Measurements from ENCODE around the gene TCL1A. TPM values are rescaled to one million over a fixed set of nuclear protein-coding genes. Genes with fewer than 3 reads are reported as not detected.

TCL1A gene
- total RNA-seq, 1 experiment from 2014 or later: 0.30 TPM

DNA sequence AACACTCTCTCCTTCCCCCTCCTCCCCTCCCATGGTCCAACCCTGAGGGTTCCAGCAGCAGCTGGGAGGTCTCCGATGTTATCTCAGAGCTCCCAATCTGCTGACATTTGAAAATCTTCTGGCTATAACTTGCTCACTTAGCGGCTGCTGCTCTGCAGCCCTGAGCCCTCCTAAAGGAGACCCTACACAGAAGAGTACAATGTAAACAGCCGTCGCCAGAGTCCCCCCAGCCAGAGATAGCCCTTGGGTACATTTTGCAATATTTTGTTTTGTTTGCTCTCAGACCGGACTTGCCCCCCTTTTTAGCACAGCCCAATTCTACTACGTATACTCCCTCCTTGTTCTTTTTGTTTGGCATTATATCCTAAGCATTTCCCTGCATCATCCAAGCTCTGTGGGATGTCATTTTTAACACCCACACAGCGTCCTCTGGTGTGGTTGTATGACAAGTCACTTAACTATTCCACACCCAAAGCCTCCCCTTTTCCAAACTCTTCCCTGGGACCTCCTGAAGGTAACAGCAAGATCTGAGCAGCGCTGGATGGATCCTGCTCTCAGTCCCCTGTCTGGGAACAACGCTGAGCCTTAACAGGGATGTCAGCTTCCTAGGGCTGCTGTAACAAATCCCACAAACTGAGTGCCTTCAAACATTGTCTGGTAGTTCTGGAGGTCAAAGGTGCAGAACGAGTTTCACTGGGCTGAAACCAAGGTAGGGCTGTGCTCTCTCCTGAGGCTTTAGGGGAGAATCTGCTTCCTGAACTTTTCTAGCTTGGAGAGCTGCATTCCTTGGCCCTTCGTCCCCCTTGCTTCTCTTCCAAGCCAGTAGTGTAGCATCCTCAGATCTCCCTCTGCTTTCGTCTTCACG lies 53.0 kb downstream of the TCL1A start:
- H3K9me3 ChIP-seq (ENCODE audit: control insufficient read depth in 1 of 2, insufficient read depth in 1 of 2, low read depth in 1 of 2, low read length in 2 of 2): no peaks in the 10 kb centered on the region
- ATAC-seq (peak; percentile 40; the same call in 1 of the 2 replicates), DNase-seq (ENCODE audit: low read depth, low spot score) (no peak)
- no peaks in the 10 kb centered on the region for H4K20me1 ChIP-seq (ENCODE audit: insufficient read depth)
- no peak overlapping the region for H2AFZ ChIP-seq (ENCODE audit: low read depth, low read length, poor library complexity, severe bottlenecking)
- no TSS peak for BruUV-seq (replicated peaks)
- H3K36me3 ChIP-seq (ENCODE audit: control insufficient read depth in 1 of 2, insufficient read depth in 2 of 2, low read length in 2 of 2): no peaks in the 10 kb centered on the region
- no peaks in the 10 kb centered on the region for H3K9me2 ChIP-seq (ENCODE audit: insufficient read depth)
- no peak overlapping the region for H3K4me3 ChIP-seq (replicated peaks in 1 of 2; ENCODE audit: low read depth in 1 of 2, low read length in 2 of 2)
- H3K27me3 ChIP-seq (ENCODE audit: insufficient read depth, low read length): peaks cover 34% of the 10 kb centered on the region
- H3K27ac ChIP-seq (ENCODE audit: low read depth, low read length): no peak overlapping the region
- no peaks in the 10 kb centered on the region for H3K79me2 ChIP-seq (ENCODE audit: insufficient read depth, low read length)
- ChIA-PET RAD21 (ENCODE audit: low non-redundant PET in 1 of 2, low total read pairs in 2 of 2, uncharacterized antibody in 2 of 2, unreplicated experiment in 2 of 2) (no interaction called here), POLR2A (no interaction called here), CTCF (no interaction called here)
- no peak overlapping the region for H3K9ac ChIP-seq (ENCODE audit: low read length)
- H3K4me2 ChIP-seq (ENCODE audit: low read length): peak overlapping the region; percentile 33; the same call in 1 of the 2 replicates
- peaks cover 0 to 5% of the 10 kb centered on the region in 2 experiments; a peak in 2 of 4 replicates for H3K4me1 ChIP-seq (ENCODE audit: control insufficient read depth in 1 of 2, insufficient read depth in 2 of 2, low read length in 2 of 2)
- intact Hi-C loops (cut with micrococcal nuclease): no loop called here
- TF ChIP-seq POLR2A (IDR thresholded peaks at IDR 0.05; ENCODE audit: borderline replicate concordance, extremely low read depth, insufficient read depth, insufficient read length): no peak
- no peak for TF ChIP-seq ZNF274 (IDR thresholded peaks at IDR 0.05; ENCODE audit: low read depth, low read length)
- no peak for TF ChIP-seq SIN3A (IDR thresholded peaks at IDR 0.05; ENCODE audit: low read depth)
- no peak for TF ChIP-seq ELF1 (IDR thresholded peaks at IDR 0.05; ENCODE audit: borderline replicate concordance, low read depth)
- no peak for TF ChIP-seq YY1 (IDR thresholded peaks at IDR 0.05; ENCODE audit: extremely low read depth, insufficient replicate concordance, low read depth, low read length)
- no peak for TF ChIP-seq REST (IDR thresholded peaks at IDR 0.05; ENCODE audit: low read depth)
- no peak for TF ChIP-seq FOSL1 (IDR thresholded peaks at IDR 0.05; ENCODE audit: low read depth)
- no peak for TF ChIP-seq EZH2phosphoT487 (IDR thresholded peaks at IDR 0.05; ENCODE audit: borderline replicate concordance)
- TF ChIP-seq, protein P1, sequence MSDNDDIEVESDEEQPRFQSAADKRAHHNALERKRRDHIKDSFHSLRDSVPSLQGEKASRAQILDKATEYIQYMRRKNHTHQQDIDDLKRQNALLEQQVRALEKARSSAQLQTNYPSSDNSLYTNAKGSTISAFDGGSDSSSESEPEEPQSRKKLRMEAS (IDR thresholded peaks at IDR 0.05): no peak
- TF ChIP-seq ZFX (IDR thresholded peaks at IDR 0.05): no peak
- TF ChIP-seq RAD21 (IDR thresholded peaks at IDR 0.05; ENCODE audit: low read depth): no peak
- TF ChIP-seq, protein P2, sequence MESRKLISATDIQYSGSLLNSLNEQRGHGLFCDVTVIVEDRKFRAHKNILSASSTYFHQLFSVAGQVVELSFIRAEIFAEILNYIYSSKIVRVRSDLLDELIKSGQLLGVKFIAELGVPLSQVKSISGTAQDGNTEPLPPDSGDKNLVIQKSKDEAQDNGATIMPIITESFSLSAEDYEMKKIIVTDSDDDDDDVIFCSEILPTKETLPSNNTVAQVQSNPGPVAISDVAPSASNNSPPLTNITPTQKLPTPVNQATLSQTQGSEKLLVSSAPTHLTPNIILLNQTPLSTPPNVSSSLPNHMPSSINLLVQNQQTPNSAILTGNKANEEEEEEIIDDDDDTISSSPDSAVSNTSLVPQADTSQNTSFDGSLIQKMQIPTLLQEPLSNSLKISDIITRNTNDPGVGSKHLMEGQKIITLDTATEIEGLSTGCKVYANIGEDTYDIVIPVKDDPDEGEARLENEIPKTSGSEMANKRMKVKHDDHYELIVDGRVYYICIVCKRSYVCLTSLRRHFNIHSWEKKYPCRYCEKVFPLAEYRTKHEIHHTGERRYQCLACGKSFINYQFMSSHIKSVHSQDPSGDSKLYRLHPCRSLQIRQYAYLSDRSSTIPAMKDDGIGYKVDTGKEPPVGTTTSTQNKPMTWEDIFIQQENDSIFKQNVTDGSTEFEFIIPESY (IDR thresholded peaks at IDR 0.05; ENCODE audit: extremely low read depth, insufficient replicate concordance, low read length): no peak
- TF ChIP-seq CEBPB (IDR thresholded peaks at IDR 0.05; ENCODE audit: low read depth): no peak
- no peak for TF ChIP-seq POLR2AphosphoS5 (IDR thresholded peaks at IDR 0.05; ENCODE audit: low read depth, low read length)

Measured in HCT116 (cell line).